Naive thymus-derived CD4-positive, alpha-beta T cell (primary cell): ENCODE results near the gene OR9Q2. TPM values are rescaled to one million over a fixed set of nuclear protein-coding genes. Genes with fewer than 3 reads are reported as not detected.

ENCODE experiments used
- ATAC-seq: fragments of 150-1000 bp; cut with Tn5 transposase; 2 replicates; pipeline ENCODE4 v1.10.0; 2021; ENCODE audit warnings: mild to moderate bottlenecking, moderate library complexity
- CTCF ChIA-PET: fragments of 350-600 bp; sonication (Branson Sonifier 250); formaldehyde crosslinking; loops from one replicate; lab custom pipeline; 2021; ENCODE audit warnings: antibody characterized with exemption; lab: Charles Lee
- POLR2A ChIA-PET: fragments of 350-600 bp; sonication (Branson Sonifier 250); formaldehyde crosslinking; loops from one replicate; lab custom pipeline; 2021; ENCODE audit warnings: antibody characterized with exemption, inconsistent platforms; lab: Charles Lee
- DNase-seq, 9 donors: peaks; one replicate each; pipeline versions ENCODE4 v3.0.0 to v3.0.0-alpha.2; 2020 to 2022; ENCODE audit warnings: mixed read lengths in 1 of 9
- H3K27ac ChIP-seq: one replicate; pipeline ENCODE4 v1.7.0; 2013; ENCODE audit warnings: mild to moderate bottlenecking, low read depth, low read length, moderate library complexity
- H3K27me3 ChIP-seq, 2 donors: one replicate each; pipeline ENCODE4 v1.7.0; 2013; ENCODE audit warnings: low read length in 2 of 2, mild to moderate bottlenecking in 2 of 2, moderate library complexity in 2 of 2; ENCODE audit not compliant: control insufficient read depth in 2 of 2, insufficient read depth in 2 of 2
- H3K36me3 ChIP-seq, 3 experiments: 1 replicate in 2 of 3; 2 replicates in 1 of 3; pipeline ENCODE4 v1.7.0; 2013; ENCODE audit warnings: low read length in 3 of 3, mild to moderate bottlenecking in 3 of 3, moderate library complexity in 1 of 3; ENCODE audit not compliant: insufficient read depth in 3 of 3, control insufficient read depth in 2 of 3
- H3K4me1 ChIP-seq, 2 donors: one replicate each; pipeline ENCODE4 v1.7.0; 2013; ENCODE audit warnings: low read length in 2 of 2, mild to moderate bottlenecking in 2 of 2, moderate library complexity in 1 of 2; ENCODE audit not compliant: control insufficient read depth in 2 of 2, insufficient read depth in 2 of 2
- H3K4me3 ChIP-seq: 2 replicates; pipeline ENCODE4 v1.7.0; 2013; ENCODE audit warnings: mild to moderate bottlenecking, low read length
- H3K9me3 ChIP-seq, 3 experiments: 1 replicate in 2 of 3; 2 replicates in 1 of 3; pipeline ENCODE4 v1.7.0; 2013; ENCODE audit warnings: low read length in 3 of 3; ENCODE audit not compliant: control insufficient read depth in 2 of 3
- H3K27ac Mint-ChIP-seq, 9 donors: one replicate each; pipeline ENCODE4 v1.8.0; 2020 to 2022; ENCODE audit warnings: mixed read lengths in 9 of 9, mild to moderate bottlenecking in 8 of 9, moderate library complexity in 5 of 9, inconsistent platforms in 2 of 9
- H3K27me3 Mint-ChIP-seq, 5 donors: one replicate each; pipeline ENCODE4 v1.8.0; 2021 to 2022; ENCODE audit warnings: mixed read lengths in 5 of 5, mild to moderate bottlenecking in 1 of 5
- H3K36me3 Mint-ChIP-seq, 5 donors: one replicate each; pipeline ENCODE4 v1.8.0; 2020 to 2022; ENCODE audit warnings: mixed read lengths in 5 of 5, mild to moderate bottlenecking in 3 of 5, inconsistent platforms in 1 of 5
- H3K4me1 Mint-ChIP-seq, 7 donors: one replicate each; pipeline ENCODE4 v1.8.0; 2020 to 2022; ENCODE audit warnings: mixed read lengths in 7 of 7, mild to moderate bottlenecking in 3 of 7, inconsistent platforms in 1 of 7
- H3K4me3 Mint-ChIP-seq, 10 donors: one replicate each; pipeline ENCODE4 v1.8.0; 2020 to 2022; ENCODE audit warnings: mild to moderate bottlenecking in 10 of 10, mixed read lengths in 10 of 10, moderate library complexity in 6 of 10, inconsistent platforms in 2 of 10
- H3K9me3 Mint-ChIP-seq, 11 donors: one replicate each; pipeline ENCODE4 v1.8.0; 2020 to 2022; ENCODE audit warnings: mixed read lengths in 11 of 11, mild to moderate bottlenecking in 4 of 11, inconsistent platforms in 1 of 11, moderate library complexity in 1 of 11
- intact Hi-C, 2 donors: fragments of 100-400 bp; cut with micrococcal nuclease; formaldehyde crosslinking; loops; one replicate each; pipeline ENCODE4 v1.15.1; 2023
- polyA plus RNA-seq, 2 donors: library from polyadenylated mRNA; unstranded; fragments of 300-500 nt; fragmentation: Illumina TruSeq; gene quantifications; one replicate each; pipeline ENCODE4 v1.2.3, GENCODE V29; 2021
- total RNA-seq, 6 experiments: library from RNA in 5 of 6; stranded (reverse) in 5 of 6; gene quantifications; 1 replicate in 5 of 6; 2 replicates in 1 of 6; pipeline ENCODE4 v1.2.3 and lab custom pipeline; 2021 to 2026

OR9Q2 gene
- total and polyA plus RNA-seq, 7 experiments from 2014 or later = not detected

GRCh38 chr11:58177409-58178054, 11.3 kb upstream of the OR9Q2 start:
- Mint-ChIP-seq H3K4me1 (peaks cover 0 to 4% (median 0%) of the 10 kb centered on the region in 7 donors), H3K36me3 (peaks cover 0 to 3% (median 0%) of the 10 kb centered on the region in 5 donors), H3K27ac (no peak overlapping the region), H3K4me3 (no peak overlapping the region), H3K9me3 (peaks cover 0 to 3% (median 0%) of the 10 kb centered on the region in 11 donors), H3K27me3 (peaks cover 0 to 47% (median 36%) of the 10 kb centered on the region in 5 donors)
- no peak overlapping the region for H3K4me3 ChIP-seq
- H3K36me3 ChIP-seq = no peaks in the 10 kb centered on the region
- ChIA-PET CTCF (no interaction called here), POLR2A (no interaction called here)
- intact Hi-C loops = no loop called here
- peaks cover 0 to 4% of the 10 kb centered on the region in 2 donors for H3K27me3 ChIP-seq
- no peak overlapping the region for H3K27ac ChIP-seq
- no peaks in the 10 kb centered on the region for H3K4me1 ChIP-seq
- no peaks in the 10 kb centered on the region for H3K9me3 ChIP-seq
- ATAC-seq (no peak), DNase-seq (no peak)

DNA sequence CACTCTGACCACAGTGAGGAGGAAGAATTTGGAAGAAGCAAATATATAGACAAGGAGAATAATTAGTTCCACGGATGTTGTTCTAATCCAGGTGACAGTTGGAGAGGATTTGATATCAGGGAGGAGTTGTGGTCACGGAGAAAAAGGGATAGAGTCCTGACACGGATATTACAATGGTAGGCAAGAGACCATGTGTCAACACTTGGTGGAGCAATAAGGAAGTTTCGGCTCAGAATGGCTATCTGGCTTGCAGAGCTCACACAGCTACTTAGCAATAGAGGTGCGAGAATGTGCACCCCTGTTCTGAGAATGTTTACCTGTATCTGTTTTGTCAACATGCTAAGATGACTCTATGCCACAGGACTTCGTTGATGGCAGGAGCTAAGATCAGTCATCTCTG, 10.4 kb upstream of the OR9Q2 start:
- peaks cover 0 to 4% (median 0%) of the 10 kb centered on the region in 7 donors for H3K4me1 Mint-ChIP-seq
- peaks cover 0 to 4% of the 10 kb centered on the region in 2 donors for H3K27me3 ChIP-seq
- peaks cover 0 to 3% (median 0%) of the 10 kb centered on the region in 5 donors for H3K36me3 Mint-ChIP-seq
- ChIA-PET POLR2A (no interaction called here), CTCF (no interaction called here)
- H3K9me3 ChIP-seq = no peaks in the 10 kb centered on the region
- DNase-seq = no peak
- H3K36me3 ChIP-seq = no peaks in the 10 kb centered on the region
- H3K27ac Mint-ChIP-seq = no peak overlapping the region
- no peak overlapping the region for H3K4me3 ChIP-seq
- intact Hi-C loops = no loop called here
- H3K4me1 ChIP-seq = no peaks in the 10 kb centered on the region
- H3K27ac ChIP-seq = no peak overlapping the region
- no peak overlapping the region for H3K4me3 Mint-ChIP-seq
- peaks cover 0 to 48% (median 36%) of the 10 kb centered on the region in 5 donors for H3K27me3 Mint-ChIP-seq
- peaks cover 0 to 3% (median 0%) of the 10 kb centered on the region in 11 donors for H3K9me3 Mint-ChIP-seq
- ATAC-seq = no peak

- Histone ChIP-seq H3K4me1 (no peaks in the 10 kb centered on the region), H3K36me3 (no peaks in the 10 kb centered on the region), H3K27ac (no peak overlapping the region), H3K9me3 (no peaks in the 10 kb centered on the region), H3K27me3 (peaks cover 0 to 4% of the 10 kb centered on the region in 2 donors), H3K4me3 (no peak overlapping the region)
- POLR2A ChIA-PET = no interaction called here
- H3K9me3 Mint-ChIP-seq = peaks cover 0 to 3% (median 0%) of the 10 kb centered on the region in 11 donors
- H3K4me1 Mint-ChIP-seq = peaks cover 0 to 4% (median 0%) of the 10 kb centered on the region in 7 donors
- CTCF ChIA-PET = no interaction called here
- intact Hi-C loops = no loop called here
- ATAC-seq (no peak), DNase-seq (no peak)
- H3K36me3 Mint-ChIP-seq = peaks cover 0 to 3% (median 0%) of the 10 kb centered on the region in 5 donors
- H3K27ac Mint-ChIP-seq = no peak overlapping the region
- peaks cover 0 to 43% (median 36%) of the 10 kb centered on the region in 5 donors for H3K27me3 Mint-ChIP-seq
- no peak overlapping the region for H3K4me3 Mint-ChIP-seq
These were observed 9.2 kb upstream of the OR9Q2 start for GRCh38 chr11:58179648-58180047.

DNA sequence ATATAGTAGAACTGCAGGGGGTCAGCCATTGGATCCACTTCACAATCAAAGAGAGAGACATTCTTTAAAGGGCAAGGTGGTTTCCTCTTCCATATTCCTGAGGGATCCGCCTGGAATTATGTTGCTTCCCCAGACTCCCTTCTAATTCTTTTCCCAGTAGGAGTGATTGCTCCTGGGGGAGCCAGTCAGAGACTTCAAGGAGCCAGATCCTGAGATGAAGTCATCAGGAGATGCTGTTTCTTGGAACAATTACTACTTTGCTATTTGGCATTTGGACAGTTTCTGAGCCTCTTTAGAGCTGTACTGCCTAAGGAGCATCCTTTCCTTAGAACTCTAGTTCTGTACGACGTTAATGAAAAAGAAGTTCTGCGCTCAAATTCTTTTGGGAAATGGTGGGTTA, 1.9 kb upstream of the OR9Q2 start:
- no peaks in the 10 kb centered on the region for H3K9me3 ChIP-seq
- H3K27me3 Mint-ChIP-seq = peaks cover 0 to 5% (median 0%) of the 10 kb centered on the region in 5 donors
- ATAC-seq (no peak), DNase-seq (no peak)
- no peaks in the 10 kb centered on the region for H3K36me3 Mint-ChIP-seq
- intact Hi-C loops = no loop called here
- ChIA-PET CTCF (no interaction called here), POLR2A (no interaction called here)
- no peak overlapping the region for H3K27ac Mint-ChIP-seq
- no peaks in the 10 kb centered on the region for H3K4me1 ChIP-seq
- no peaks in the 10 kb centered on the region for H3K27me3 ChIP-seq
- H3K36me3 ChIP-seq = no peaks in the 10 kb centered on the region
- H3K4me1 Mint-ChIP-seq = no peaks in the 10 kb centered on the region
- H3K27ac ChIP-seq = no peak overlapping the region
- no peaks in the 10 kb centered on the region for H3K9me3 Mint-ChIP-seq
- H3K4me3 ChIP-seq = no peak overlapping the region
- no peak overlapping the region for H3K4me3 Mint-ChIP-seq

DNA sequence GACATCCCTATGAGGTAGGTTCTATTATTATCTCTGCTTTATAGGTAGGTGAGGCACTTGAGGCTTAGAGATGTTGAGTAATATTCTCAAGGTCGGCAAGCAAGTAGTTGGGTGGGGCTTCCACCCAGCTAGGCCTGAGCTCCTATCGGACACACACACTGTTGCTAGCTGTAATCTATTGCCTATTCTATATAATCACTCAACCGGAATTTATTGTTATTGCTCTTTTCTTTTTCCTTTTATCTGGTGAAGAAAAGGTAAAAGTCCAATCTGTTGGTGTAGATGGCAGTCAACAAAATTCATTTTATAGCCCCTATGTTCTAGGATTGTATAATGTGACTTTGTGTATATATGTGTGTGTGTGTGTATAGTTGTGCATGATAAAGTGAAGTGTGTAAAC, 3.4 kb downstream of the OR9Q2 start:
- peaks cover 0 to 12% (median 2%) of the 10 kb centered on the region in 11 donors for H3K9me3 Mint-ChIP-seq
- no peaks in the 10 kb centered on the region for H3K36me3 Mint-ChIP-seq
- intact Hi-C loops = no loop called here
- Histone ChIP-seq H3K9me3 (no peaks in the 10 kb centered on the region), H3K27me3 (no peaks in the 10 kb centered on the region), H3K27ac (no peak overlapping the region), H3K36me3 (no peaks in the 10 kb centered on the region), H3K4me1 (no peaks in the 10 kb centered on the region), H3K4me3 (no peak overlapping the region)
- H3K4me3 Mint-ChIP-seq = no peak overlapping the region
- no peak for DNase-seq
- H3K4me1 Mint-ChIP-seq = no peaks in the 10 kb centered on the region
- POLR2A ChIA-PET = no interaction called here
- ATAC-seq = no peak
- CTCF ChIA-PET = no interaction called here
- H3K27me3 Mint-ChIP-seq = peaks cover 0 to 10% (median 0%) of the 10 kb centered on the region in 5 donors
- H3K27ac Mint-ChIP-seq = no peak overlapping the region

DNA sequence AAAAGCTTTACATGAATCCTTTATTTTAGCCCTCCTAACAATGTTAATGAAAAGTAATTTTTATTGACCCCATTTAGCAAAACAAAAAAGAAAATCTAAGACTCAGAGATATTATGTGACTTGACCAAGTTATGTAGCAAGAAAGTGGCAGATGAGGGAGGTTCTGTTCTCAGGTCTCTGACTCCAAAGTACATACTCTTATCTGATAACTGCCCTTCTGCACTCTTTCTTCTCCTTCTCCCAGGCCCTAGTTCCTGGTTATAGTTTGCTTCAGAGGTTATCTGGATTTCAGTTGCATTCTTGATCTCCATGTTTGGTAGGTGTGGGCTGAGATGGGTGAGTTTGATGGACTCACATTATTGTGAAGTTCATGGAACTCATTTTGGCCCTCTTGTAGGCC, 4.5 kb downstream of the OR9Q2 start:
- Histone ChIP-seq H3K27ac (no peak overlapping the region), H3K4me1 (no peaks in the 10 kb centered on the region), H3K36me3 (no peaks in the 10 kb centered on the region), H3K27me3 (no peaks in the 10 kb centered on the region), H3K9me3 (no peaks in the 10 kb centered on the region), H3K4me3 (no peak overlapping the region)
- Mint-ChIP-seq H3K27ac (no peak overlapping the region), H3K9me3 (peaks cover 0 to 22% (median 8%) of the 10 kb centered on the region in 11 donors), H3K4me3 (no peak overlapping the region), H3K4me1 (no peaks in the 10 kb centered on the region), H3K27me3 (peaks cover 0 to 18% (median 7%) of the 10 kb centered on the region in 5 donors), H3K36me3 (no peaks in the 10 kb centered on the region)
- POLR2A ChIA-PET = no interaction called here
- ATAC-seq (no peak), DNase-seq (no peak)
- CTCF ChIA-PET = no interaction called here
- intact Hi-C loops = no loop called here

DNA sequence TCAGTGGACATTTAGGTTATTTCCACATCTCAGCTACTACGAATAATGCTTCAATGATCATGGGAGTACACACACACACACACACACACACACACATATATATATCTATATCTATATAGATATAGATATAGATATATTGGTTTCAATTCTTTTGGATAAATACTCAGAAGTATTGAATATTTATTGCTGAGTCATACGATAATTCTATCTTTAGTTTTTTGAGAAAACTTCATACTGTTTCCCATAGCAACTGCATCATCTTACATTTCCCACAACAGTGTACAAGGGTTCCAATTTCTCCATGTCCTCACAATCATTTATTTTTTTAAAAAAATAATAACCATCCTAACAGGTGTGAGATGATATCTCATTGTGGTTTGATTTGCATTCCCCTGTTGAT, 7.1 kb downstream of the OR9Q2 start:
- H3K27me3 Mint-ChIP-seq = peaks cover 0 to 28% (median 12%) of the 10 kb centered on the region in 5 donors
- no peaks in the 10 kb centered on the region for H3K27me3 ChIP-seq
- H3K27ac Mint-ChIP-seq = no peak overlapping the region
- H3K4me3 ChIP-seq = no peak overlapping the region
- intact Hi-C loops = no loop called here
- no peaks in the 10 kb centered on the region for H3K36me3 Mint-ChIP-seq
- no peak overlapping the region for H3K4me3 Mint-ChIP-seq
- no peaks in the 10 kb centered on the region for H3K4me1 Mint-ChIP-seq
- no peaks in the 10 kb centered on the region for H3K36me3 ChIP-seq
- DNase-seq = no peak
- no peaks in the 10 kb centered on the region for H3K9me3 ChIP-seq
- ATAC-seq = no peak
- H3K4me1 ChIP-seq = no peaks in the 10 kb centered on the region
- no peak overlapping the region for H3K27ac ChIP-seq
- ChIA-PET POLR2A (no interaction called here), CTCF (no interaction called here)
- H3K9me3 Mint-ChIP-seq = peaks cover 0 to 28% (median 10%) of the 10 kb centered on the region in 11 donors
